Measurements from ENCODE around the gene SYTL3.

SYTL3 gene

GRCh38 chr6:158737710-158738615 is 88.1 kb downstream of the SYTL3 start:
- no peak for DNase-seq (ENCODE audit: low read depth)
- no peak overlapping the region for H3K4me3 ChIP-seq (ENCODE audit: low read length)
- no peak for TF ChIP-seq CTCF (conservative IDR thresholded peaks at IDR 0.05; ENCODE audit: low read depth, low read length)

- TF ChIP-seq CTCF (conservative IDR thresholded peaks at IDR 0.05; ENCODE audit: low read depth, low read length): no peak
- no peak for DNase-seq (ENCODE audit: low read depth)
Measured at GRCh38 chr6:158739673-158740072, 89.8 kb downstream of the SYTL3 start.

GRCh38 chr6:158743033-158743651 is 93.3 kb downstream of the SYTL3 start:
- no peak overlapping the region for H3K4me3 ChIP-seq (ENCODE audit: low read length)
- DNase-seq (ENCODE audit: low read depth): no peak
- no peak for TF ChIP-seq CTCF (conservative IDR thresholded peaks at IDR 0.05; ENCODE audit: low read depth, low read length)

More at GRCh38 chr6:158739673-158740072, 89.8 kb downstream of the SYTL3 start:
- H3K4me3 ChIP-seq (ENCODE audit: low read length): no peak overlapping the region

- no peak overlapping the region for H3K4me3 ChIP-seq (ENCODE audit: low read length)
- no peak for DNase-seq (ENCODE audit: low read depth)
- no peak for TF ChIP-seq CTCF (conservative IDR thresholded peaks at IDR 0.05; ENCODE audit: low read depth, low read length)
Measured at GRCh38 chr6:158744986-158745430, 95.2 kb downstream of the SYTL3 start.

GRCh38 chr6:158751224-158751623 is 101.4 kb downstream of the SYTL3 start:
- DNase-seq (ENCODE audit: low read depth): no peak
- H3K4me3 ChIP-seq (ENCODE audit: low read length): no peak overlapping the region
- no peak for TF ChIP-seq CTCF (conservative IDR thresholded peaks at IDR 0.05; ENCODE audit: low read depth, low read length)

GRCh38 chr6:158751921-158752320 is 102.1 kb downstream of the SYTL3 start:
- TF ChIP-seq CTCF (conservative IDR thresholded peaks at IDR 0.05; ENCODE audit: low read depth, low read length): no peak
- DNase-seq (ENCODE audit: low read depth): no peak
- no peak overlapping the region for H3K4me3 ChIP-seq (ENCODE audit: low read length)
